GM19452 (cell line): ENCODE results near the gene ERVV-1.
"Not testable (repeated sequence)": the region's sequence is repeated elsewhere in the genome, so short reads cannot be mapped to it uniquely, and the experiment has no call there.

ENCODE experiments used
- ATAC-seq: cut with Tn5 transposase; IDR thresholded peaks from one replicate; pipeline ENCODE4 v1.9.1; 2021; ENCODE audit not compliant: unreplicated experiment

ERVV-1 gene

GRCh38 chr19:53015730-53016129 lies 2.0 kb downstream of the ERVV-1 start:
- no peak for ATAC-seq

GRCh38 chr19:53019684-53020083 lies 6.0 kb downstream of the ERVV-1 start:
- ATAC-seq: no peak

GRCh38 chr19:53028306-53028705 lies 14.6 kb downstream of the ERVV-1 start:
- not testable (repeated sequence) for ATAC-seq

GRCh38 chr19:53034054-53034453 lies 20.3 kb downstream of the ERVV-1 start:
- no peak for ATAC-seq

GRCh38 chr19:53034948-53035675 lies 21.4 kb downstream of the ERVV-1 start:
- ATAC-seq: no peak

GRCh38 chr19:53037101-53038097 lies 23.7 kb downstream of the ERVV-1 start:
- ATAC-seq: no peak

GRCh38 chr19:53041366-53041765 lies 27.6 kb downstream of the ERVV-1 start:
- no peak for ATAC-seq

- ATAC-seq: no peak
Observed at GRCh38 chr19:53045536-53045935, 31.8 kb downstream of the ERVV-1 start.

- no peak for ATAC-seq
Observed at GRCh38 chr19:53047379-53047778, 33.7 kb downstream of the ERVV-1 start.

- no peak for ATAC-seq
Observed at GRCh38 chr19:53055117-53055516, 41.4 kb downstream of the ERVV-1 start.

- ATAC-seq: no peak
Observed at GRCh38 chr19:53057904-53058580, 44.3 kb downstream of the ERVV-1 start.
